HCT116 (cell line): ENCODE measurements around the gene TMEM186. TPM values are rescaled to one million over a fixed set of nuclear protein-coding genes. Genes with fewer than 3 reads are reported as not detected.

Experiments used
- ATAC-seq: fragments of 200-7000 bp; cut with Tn5 transposase; 2 replicates; pipeline ENCODE4 v1.9.1; 2020; ENCODE audit warnings: mild to moderate bottlenecking, moderate library complexity
- BruUV-seq: library from RNA; stranded (reverse); fragments of 400-500 nt; replicated peaks from 2 replicates; lab custom pipeline; 2021; lab: Mats Ljungman, UMichigan
- CTCF ChIA-PET: fragments of 300-600 bp; sonication (Branson Sonifier 250); formaldehyde crosslinking; loops from one replicate; lab custom pipeline; 2021; ENCODE audit warnings: antibody characterized with exemption; lab: Charles Lee
- POLR2A ChIA-PET: fragments of 300-600, 350-600 bp; sonication (Branson Sonifier 250); formaldehyde crosslinking; loops from one replicate; lab custom pipeline; 2021; ENCODE audit warnings: antibody characterized with exemption; lab: Charles Lee
- RAD21 ChIA-PET, 2 experiments: fragments of 300-600 bp; sonication (Branson Sonifier 250); formaldehyde crosslinking; loops; one replicate each; lab custom pipeline; 2023; ENCODE audit warnings: low total read pairs in 2 of 2; ENCODE audit not compliant: uncharacterized antibody in 2 of 2, unreplicated experiment in 2 of 2, low non-redundant PET in 1 of 2; lab: Charles Lee
- DNase-seq: peaks from one replicate; pipeline ENCODE4 v3.0.0-alpha.2; 2010; ENCODE audit warnings: low read depth, low spot score
- H2AFZ ChIP-seq: fragments of 200-600 bp; shearing (Covaris generic), sonication (generic); 2 replicates; pipeline ENCODE4 v1.6.1; 2017; ENCODE audit warnings: low read depth, mixed run types, mixed read lengths, antibody characterized with exemption, low read length; ENCODE audit not compliant: poor library complexity, severe bottlenecking
- H3K27ac ChIP-seq: 2 replicates; pipeline ENCODE4 v1.5.1; 2012; ENCODE audit warnings: low read depth, low read length
- H3K27me3 ChIP-seq: fragments of 200-600 bp; sonication (generic); 2 replicates; pipeline ENCODE4 v1.6.1; 2016; ENCODE audit warnings: mixed run types, low read length, mixed read lengths; ENCODE audit not compliant: insufficient read depth
- H3K36me3 ChIP-seq, 2 experiments: fragments of 200-500 bp in 1 of 2; fragments of 200-600 bp in 1 of 2; sonication (Bioruptor generic) in 1 of 2; sonication (generic) in 1 of 2; 2 replicates each; pipeline versions ENCODE4 v1.5.1 to v1.6.1; 2014 to 2016; ENCODE audit warnings: low read length in 2 of 2, inconsistent platforms in 1 of 2, mixed read lengths in 1 of 2, mixed run types in 1 of 2; ENCODE audit not compliant: insufficient read depth in 2 of 2, control insufficient read depth in 1 of 2
- H3K4me1 ChIP-seq, 2 experiments: fragments of 200-600 bp in 1 of 2; sonication (generic) in 1 of 2; 2 replicates each; pipeline versions ENCODE4 v1.5.1 to v1.6.1; 2012 to 2017; ENCODE audit warnings: low read length in 2 of 2, inconsistent platforms in 1 of 2, mild to moderate bottlenecking in 1 of 2, mixed read lengths in 1 of 2, mixed run types in 1 of 2, moderate library complexity in 1 of 2; ENCODE audit not compliant: insufficient read depth in 2 of 2, control insufficient read depth in 1 of 2
- H3K4me2 ChIP-seq: fragments of 200-600 bp; sonication (generic); 2 replicates; pipeline ENCODE4 v1.6.1; 2017; ENCODE audit warnings: mixed run types, low read length, mixed read lengths
- H3K4me3 ChIP-seq, 2 experiments: fragments of 200-600 bp in 1 of 2; sonication (generic) in 1 of 2; replicated peaks in 1 of 2; 2 replicates each; pipeline ENCODE4 v1.5.1; 2011 to 2016; ENCODE audit warnings: low read length in 2 of 2, control low read depth in 1 of 2, low read depth in 1 of 2, mild to moderate bottlenecking in 1 of 2, mixed read lengths in 1 of 2, mixed run types in 1 of 2
- H3K79me2 ChIP-seq: fragments of 200-600 bp; sonication (generic); 2 replicates; pipeline ENCODE4 v1.6.1; 2017; ENCODE audit warnings: mild to moderate bottlenecking, mixed run types, low read length, moderate library complexity, mixed read lengths; ENCODE audit not compliant: insufficient read depth
- H3K9ac ChIP-seq: fragments of 200-600 bp; sonication (generic); 2 replicates; pipeline ENCODE4 v1.6.1; 2016; ENCODE audit warnings: low read length, mixed read lengths
- H3K9me2 ChIP-seq: fragments of 200-600 bp; sonication (generic), shearing (Covaris generic); 2 replicates; pipeline ENCODE4 v1.6.1; 2017; ENCODE audit warnings: mixed run types, mild to moderate bottlenecking, moderate library complexity; ENCODE audit not compliant: insufficient read depth
- H3K9me3 ChIP-seq, 2 experiments: fragments of 200-500 bp in 1 of 2; fragments of 200-600 bp in 1 of 2; sonication (Bioruptor generic) in 1 of 2; sonication (generic) in 1 of 2; 2 replicates each; pipeline ENCODE4 v1.6.1; 2014 to 2017; ENCODE audit warnings: low read length in 2 of 2, mixed read lengths in 2 of 2, inconsistent platforms in 1 of 2, low read depth in 1 of 2, mild to moderate bottlenecking in 1 of 2, mixed run types in 1 of 2, moderate library complexity in 1 of 2; ENCODE audit not compliant: control insufficient read depth in 1 of 2, insufficient read depth in 1 of 2
- H4K20me1 ChIP-seq: fragments of 200-600 bp; sonication (generic), shearing (Covaris generic); 2 replicates; pipeline ENCODE4 v1.6.1; 2017; ENCODE audit warnings: mixed run types, mild to moderate bottlenecking, moderate library complexity; ENCODE audit not compliant: insufficient read depth
- CEBPB ChIP-seq: IDR thresholded peaks from 2 replicates; pipeline ENCODE4 v1.6.1; 2012; ENCODE audit warnings: low read depth
- EZH2 ChIP-seq: fragments of 200-600 bp; sonication (generic); IDR thresholded peaks from 2 replicates; pipeline ENCODE4 v1.6.1; 2017; ENCODE audit warnings: antibody characterized with exemption, mixed run types
- FOSL1 ChIP-seq: IDR thresholded peaks from 2 replicates; pipeline ENCODE4 v1.6.1; 2012; ENCODE audit warnings: low read depth
- JUND ChIP-seq: IDR thresholded peaks from 2 replicates; pipeline ENCODE4 v1.6.1; 2012
- POLR2A ChIP-seq: IDR thresholded peaks from 2 replicates; pipeline ENCODE4 v1.7.0; 2011; ENCODE audit warnings: borderline replicate concordance; ENCODE audit not compliant: insufficient read depth, insufficient read length; ENCODE audit errors: extremely low read depth
- POLR2AphosphoS5 ChIP-seq: IDR thresholded peaks from 2 replicates; pipeline ENCODE4 v1.6.1; 2011; ENCODE audit warnings: mild to moderate bottlenecking, low read depth, low read length, moderate library complexity
- RAD21 ChIP-seq: IDR thresholded peaks from 2 replicates; pipeline ENCODE4 v1.6.1; 2012; ENCODE audit warnings: low read depth, mild to moderate bottlenecking
- SP1 ChIP-seq: IDR thresholded peaks from 2 replicates; pipeline ENCODE4 v1.6.1; 2012; ENCODE audit warnings: low read depth
- intact Hi-C: fragments of 100-400 bp; cut with micrococcal nuclease; formaldehyde crosslinking; loops from 2 replicates; pipeline ENCODE4 v1.10.0; 2022
- total RNA-seq: library from RNA; stranded (reverse); gene quantifications from one replicate; pipeline ENCODE4 v1.2.1, GENCODE V29; 2021; ENCODE audit not compliant: unreplicated experiment
- TF ChIP-seq, protein P1 (sequence below), 3 experiments: fragments of 200-600 bp in 1 of 3; sonication (generic) in 1 of 3; IDR thresholded peaks in 2 of 3; conservative IDR thresholded peaks in 1 of 3; 2 replicates each; pipeline ENCODE4 v1.5.1; 2012 to 2017; ENCODE audit warnings: low read depth in 2 of 3, low read length in 2 of 3, antibody characterized with exemption in 1 of 3, borderline replicate concordance in 1 of 3, control low read depth in 1 of 3, mild to moderate bottlenecking in 1 of 3, mixed read lengths in 1 of 3, mixed run types in 1 of 3, moderate library complexity in 1 of 3; ENCODE audit not compliant: insufficient read depth in 1 of 3
- TF ChIP-seq, protein P2 (sequence below): IDR thresholded peaks from 2 replicates; pipeline ENCODE4 v1.6.1; 2012; ENCODE audit warnings: low read depth
- TF ChIP-seq, protein P3 (sequence below): IDR thresholded peaks from 2 replicates; pipeline ENCODE4 v1.6.1; 2012
- TF ChIP-seq, protein P4 (sequence below): IDR thresholded peaks from 2 replicates; pipeline ENCODE4 v1.6.1; 2011; ENCODE audit warnings: mild to moderate bottlenecking, low read length, moderate library complexity; ENCODE audit not compliant: insufficient replicate concordance; ENCODE audit errors: extremely low read depth

The TMEM186 gene
- total RNA-seq, 1 experiment from 2014 or later, result 14.0 TPM

DNA sequence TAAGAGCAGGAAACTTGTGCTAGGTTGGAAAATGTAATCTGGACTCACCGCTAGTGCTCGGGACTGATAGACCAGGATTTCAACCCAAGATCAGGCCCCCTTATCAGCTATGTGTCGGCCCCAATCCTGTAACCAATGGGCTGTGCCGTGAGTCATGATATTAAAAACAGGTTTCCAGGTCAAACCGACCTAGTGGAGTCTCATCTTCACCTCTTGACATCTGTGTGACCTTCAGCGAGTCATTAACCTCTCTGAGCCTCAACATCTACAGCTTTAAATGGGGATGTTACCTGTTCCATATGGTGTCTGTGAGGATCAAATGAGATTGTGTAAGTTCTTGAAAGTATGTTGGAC lies 712 bp upstream of the TMEM186 start:
- H3K27ac ChIP-seq, result peak overlapping the region; percentile 74
- H3K27me3 ChIP-seq, result no peaks in the 10 kb centered on the region
- peak overlapping the region; percentile 80 for H3K4me2 ChIP-seq
- RAD21 ChIA-PET, result no interaction called here
- intact Hi-C loops, result no loop called here
- TF ChIP-seq, protein P1, sequence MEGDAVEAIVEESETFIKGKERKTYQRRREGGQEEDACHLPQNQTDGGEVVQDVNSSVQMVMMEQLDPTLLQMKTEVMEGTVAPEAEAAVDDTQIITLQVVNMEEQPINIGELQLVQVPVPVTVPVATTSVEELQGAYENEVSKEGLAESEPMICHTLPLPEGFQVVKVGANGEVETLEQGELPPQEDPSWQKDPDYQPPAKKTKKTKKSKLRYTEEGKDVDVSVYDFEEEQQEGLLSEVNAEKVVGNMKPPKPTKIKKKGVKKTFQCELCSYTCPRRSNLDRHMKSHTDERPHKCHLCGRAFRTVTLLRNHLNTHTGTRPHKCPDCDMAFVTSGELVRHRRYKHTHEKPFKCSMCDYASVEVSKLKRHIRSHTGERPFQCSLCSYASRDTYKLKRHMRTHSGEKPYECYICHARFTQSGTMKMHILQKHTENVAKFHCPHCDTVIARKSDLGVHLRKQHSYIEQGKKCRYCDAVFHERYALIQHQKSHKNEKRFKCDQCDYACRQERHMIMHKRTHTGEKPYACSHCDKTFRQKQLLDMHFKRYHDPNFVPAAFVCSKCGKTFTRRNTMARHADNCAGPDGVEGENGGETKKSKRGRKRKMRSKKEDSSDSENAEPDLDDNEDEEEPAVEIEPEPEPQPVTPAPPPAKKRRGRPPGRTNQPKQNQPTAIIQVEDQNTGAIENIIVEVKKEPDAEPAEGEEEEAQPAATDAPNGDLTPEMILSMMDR (IDR thresholded peaks at IDR 0.05 in 2 of 3, conservative IDR thresholded peaks at IDR 0.05 in 1 of 3; ENCODE audit: borderline replicate concordance in 1 of 3, insufficient read depth in 1 of 3, low read depth in 2 of 3, low read length in 2 of 3), result no peak
- TF ChIP-seq JUND (no peak), CEBPB (no peak), RAD21 (no peak), FOSL1 (no peak), EZH2 (no peak), SP1 (no peak), POLR2AphosphoS5 (no peak), POLR2A (no peak)
- TF ChIP-seq, protein P2, sequence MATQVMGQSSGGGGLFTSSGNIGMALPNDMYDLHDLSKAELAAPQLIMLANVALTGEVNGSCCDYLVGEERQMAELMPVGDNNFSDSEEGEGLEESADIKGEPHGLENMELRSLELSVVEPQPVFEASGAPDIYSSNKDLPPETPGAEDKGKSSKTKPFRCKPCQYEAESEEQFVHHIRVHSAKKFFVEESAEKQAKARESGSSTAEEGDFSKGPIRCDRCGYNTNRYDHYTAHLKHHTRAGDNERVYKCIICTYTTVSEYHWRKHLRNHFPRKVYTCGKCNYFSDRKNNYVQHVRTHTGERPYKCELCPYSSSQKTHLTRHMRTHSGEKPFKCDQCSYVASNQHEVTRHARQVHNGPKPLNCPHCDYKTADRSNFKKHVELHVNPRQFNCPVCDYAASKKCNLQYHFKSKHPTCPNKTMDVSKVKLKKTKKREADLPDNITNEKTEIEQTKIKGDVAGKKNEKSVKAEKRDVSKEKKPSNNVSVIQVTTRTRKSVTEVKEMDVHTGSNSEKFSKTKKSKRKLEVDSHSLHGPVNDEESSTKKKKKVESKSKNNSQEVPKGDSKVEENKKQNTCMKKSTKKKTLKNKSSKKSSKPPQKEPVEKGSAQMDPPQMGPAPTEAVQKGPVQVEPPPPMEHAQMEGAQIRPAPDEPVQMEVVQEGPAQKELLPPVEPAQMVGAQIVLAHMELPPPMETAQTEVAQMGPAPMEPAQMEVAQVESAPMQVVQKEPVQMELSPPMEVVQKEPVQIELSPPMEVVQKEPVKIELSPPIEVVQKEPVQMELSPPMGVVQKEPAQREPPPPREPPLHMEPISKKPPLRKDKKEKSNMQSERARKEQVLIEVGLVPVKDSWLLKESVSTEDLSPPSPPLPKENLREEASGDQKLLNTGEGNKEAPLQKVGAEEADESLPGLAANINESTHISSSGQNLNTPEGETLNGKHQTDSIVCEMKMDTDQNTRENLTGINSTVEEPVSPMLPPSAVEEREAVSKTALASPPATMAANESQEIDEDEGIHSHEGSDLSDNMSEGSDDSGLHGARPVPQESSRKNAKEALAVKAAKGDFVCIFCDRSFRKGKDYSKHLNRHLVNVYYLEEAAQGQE, result no peak
- TF ChIP-seq, protein P3, sequence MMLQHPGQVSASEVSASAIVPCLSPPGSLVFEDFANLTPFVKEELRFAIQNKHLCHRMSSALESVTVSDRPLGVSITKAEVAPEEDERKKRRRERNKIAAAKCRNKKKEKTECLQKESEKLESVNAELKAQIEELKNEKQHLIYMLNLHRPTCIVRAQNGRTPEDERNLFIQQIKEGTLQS, result no peak
- TF ChIP-seq, protein P4, sequence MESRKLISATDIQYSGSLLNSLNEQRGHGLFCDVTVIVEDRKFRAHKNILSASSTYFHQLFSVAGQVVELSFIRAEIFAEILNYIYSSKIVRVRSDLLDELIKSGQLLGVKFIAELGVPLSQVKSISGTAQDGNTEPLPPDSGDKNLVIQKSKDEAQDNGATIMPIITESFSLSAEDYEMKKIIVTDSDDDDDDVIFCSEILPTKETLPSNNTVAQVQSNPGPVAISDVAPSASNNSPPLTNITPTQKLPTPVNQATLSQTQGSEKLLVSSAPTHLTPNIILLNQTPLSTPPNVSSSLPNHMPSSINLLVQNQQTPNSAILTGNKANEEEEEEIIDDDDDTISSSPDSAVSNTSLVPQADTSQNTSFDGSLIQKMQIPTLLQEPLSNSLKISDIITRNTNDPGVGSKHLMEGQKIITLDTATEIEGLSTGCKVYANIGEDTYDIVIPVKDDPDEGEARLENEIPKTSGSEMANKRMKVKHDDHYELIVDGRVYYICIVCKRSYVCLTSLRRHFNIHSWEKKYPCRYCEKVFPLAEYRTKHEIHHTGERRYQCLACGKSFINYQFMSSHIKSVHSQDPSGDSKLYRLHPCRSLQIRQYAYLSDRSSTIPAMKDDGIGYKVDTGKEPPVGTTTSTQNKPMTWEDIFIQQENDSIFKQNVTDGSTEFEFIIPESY, result no peak
- H3K4me3 ChIP-seq, result peak overlapping the region; percentile 87 to 97
- CTCF ChIA-PET, result no interaction called here
- H2AFZ ChIP-seq, result no peak overlapping the region
- H3K9ac ChIP-seq, result peak overlapping the region; percentile 91
- DNase-seq (peak; percentile 2), ATAC-seq (peak; percentile 23)
- no peaks in the 10 kb centered on the region for H3K9me2 ChIP-seq
- POLR2A ChIA-PET, result no interaction called here
- H3K9me3 ChIP-seq, result no peaks in the 10 kb centered on the region
- peaks cover 20 to 27% of the 10 kb centered on the region in 2 experiments for H3K36me3 ChIP-seq
- H3K4me1 ChIP-seq, result peaks cover 12 to 24% of the 10 kb centered on the region in 2 experiments
- peaks cover 4% of the 10 kb centered on the region; the same call in 1 of the 2 replicates for H4K20me1 ChIP-seq
- peaks cover 81% of the 10 kb centered on the region for H3K79me2 ChIP-seq
- BruUV-seq, result TSS peak; percentile 63
